ENCODE results near the gene PDLIM5.
"Not testable (repeated sequence)": the region's sequence is repeated elsewhere in the genome, so short reads cannot be mapped to it uniquely, and the experiment has no call there.

The PDLIM5 gene

DNA sequence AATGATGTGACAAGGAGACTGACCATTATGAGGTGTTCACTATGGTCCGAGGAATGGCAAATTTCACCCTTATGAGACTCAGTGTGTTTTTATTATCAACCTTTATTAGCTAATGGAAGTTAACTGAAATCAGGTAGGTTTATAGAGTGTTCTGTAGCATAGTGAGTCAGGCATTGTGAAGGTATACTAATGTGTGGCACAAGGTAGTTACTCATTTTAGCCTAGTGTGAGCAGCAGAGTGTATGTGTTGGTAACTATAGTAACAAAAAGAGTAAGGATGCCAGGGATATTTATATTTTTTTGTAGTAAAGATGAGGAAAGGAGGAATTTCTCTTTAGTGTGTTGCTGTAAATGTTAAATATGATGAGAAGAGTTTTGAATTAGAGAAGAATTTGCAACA, 12.0 kb downstream of the PDLIM5 start:
- DNase-seq: no peak

DNA sequence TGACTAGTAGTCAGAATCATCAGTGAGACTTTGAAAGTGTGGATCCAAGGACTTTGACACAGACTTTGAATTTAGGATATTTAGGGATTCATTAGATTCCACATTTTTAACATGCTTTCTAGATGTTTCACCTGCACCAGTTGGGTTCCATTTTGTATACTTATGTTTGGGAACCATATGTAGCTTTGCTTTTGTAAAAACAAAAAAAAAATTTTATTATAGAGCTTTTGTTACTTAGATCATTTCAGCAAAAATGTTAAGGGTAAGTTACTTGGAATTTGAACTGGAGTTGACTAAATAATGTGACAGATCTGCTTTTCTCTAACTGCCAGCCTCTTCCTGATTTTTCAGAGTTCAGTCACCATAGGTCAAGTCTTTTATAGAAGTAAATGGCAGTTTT, 14.6 kb downstream of the PDLIM5 start:
- no peak for DNase-seq

DNA sequence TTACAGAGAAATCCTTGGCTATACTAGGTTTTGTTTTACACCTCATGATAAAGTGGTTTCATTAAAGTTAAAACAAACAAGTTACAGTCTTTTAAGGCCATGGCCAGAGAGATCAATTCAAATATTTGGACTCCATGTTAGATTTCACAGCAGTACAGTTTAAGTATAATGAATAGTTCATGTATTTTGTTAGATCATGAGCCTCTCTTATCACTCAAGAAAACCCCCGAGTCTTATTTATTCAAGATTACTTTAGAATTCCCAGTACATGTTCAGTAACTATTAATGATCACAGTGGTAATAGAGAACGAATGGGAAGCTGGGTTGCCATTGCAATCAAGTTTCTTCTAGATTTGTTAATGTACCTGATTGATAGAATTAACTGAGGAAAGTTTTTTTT, 15.2 kb downstream of the PDLIM5 start:
- DNase-seq: no peak

GRCh38 chr4:94468093-94468769, 16.5 kb downstream of the PDLIM5 start:
- no peak for DNase-seq

- no peak for DNase-seq
These were observed 17.6 kb downstream of the PDLIM5 start for GRCh38 chr4:94469221-94469784.

GRCh38 chr4:94470132-94470531, 18.4 kb downstream of the PDLIM5 start:
- no peak for DNase-seq

DNA sequence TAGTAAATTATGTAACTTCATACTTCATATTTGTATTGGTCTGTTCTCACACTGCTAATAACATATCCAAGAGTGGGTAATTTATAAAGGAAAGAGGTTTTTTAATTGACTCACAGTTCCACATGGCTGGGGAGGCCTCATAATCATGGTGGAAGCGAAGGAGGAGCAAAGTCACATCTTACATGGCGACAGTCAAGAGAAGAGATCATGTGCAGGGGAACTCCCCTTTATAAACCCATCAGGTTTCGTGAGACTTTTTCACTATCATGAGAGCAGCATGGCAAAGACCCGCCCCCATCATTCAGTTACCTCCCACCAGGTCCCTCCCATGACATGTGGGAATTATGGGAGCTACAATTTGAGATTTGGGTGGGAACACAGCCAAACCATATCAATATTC, 19.0 kb downstream of the PDLIM5 start:
- DNase-seq: not testable (repeated sequence)

GRCh38 chr4:94472056-94472826, 20.5 kb downstream of the PDLIM5 start:
- DNase-seq: no peak

DNA sequence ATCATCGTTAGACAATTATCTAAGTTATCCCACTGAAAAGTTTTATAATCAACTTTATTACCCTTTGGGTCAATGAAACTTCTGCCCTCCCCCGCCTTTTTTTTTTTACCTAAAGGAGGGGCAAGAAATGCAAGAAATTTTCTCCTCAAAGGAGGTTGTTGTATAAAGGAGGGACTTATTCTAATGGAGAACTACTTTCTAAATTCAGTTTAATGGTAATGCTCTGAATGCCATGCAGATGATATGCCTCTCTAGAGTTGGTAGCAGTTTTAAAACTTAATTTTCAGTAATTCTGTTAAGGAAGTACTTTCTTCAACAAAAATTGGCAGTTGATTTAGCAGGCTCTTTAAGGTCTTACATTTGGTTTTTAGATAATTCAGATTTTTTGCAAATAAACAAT, 23.3 kb downstream of the PDLIM5 start:
- DNase-seq: no peak

DNA sequence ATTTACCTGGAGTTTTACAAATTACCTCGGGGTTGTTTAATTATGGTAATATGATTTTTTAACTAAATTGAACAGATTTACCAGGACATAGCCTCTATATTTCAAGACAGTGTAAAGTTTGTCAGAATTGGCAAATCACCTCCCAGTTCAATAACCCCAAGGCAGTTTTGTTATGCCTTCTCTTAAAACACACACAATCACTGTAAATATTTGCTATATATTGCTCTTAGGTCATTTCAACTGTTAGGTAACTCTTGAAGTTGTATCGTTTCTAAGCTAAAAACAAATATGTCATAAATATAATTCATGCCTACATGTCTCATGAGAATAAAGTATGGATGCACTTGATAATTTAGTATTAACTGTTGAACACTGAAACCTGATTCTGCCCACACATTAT, 24.1 kb downstream of the PDLIM5 start:
- no peak for DNase-seq

- no peak for DNase-seq
These were observed 25.5 kb downstream of the PDLIM5 start for GRCh38 chr4:94477227-94477626.

DNA sequence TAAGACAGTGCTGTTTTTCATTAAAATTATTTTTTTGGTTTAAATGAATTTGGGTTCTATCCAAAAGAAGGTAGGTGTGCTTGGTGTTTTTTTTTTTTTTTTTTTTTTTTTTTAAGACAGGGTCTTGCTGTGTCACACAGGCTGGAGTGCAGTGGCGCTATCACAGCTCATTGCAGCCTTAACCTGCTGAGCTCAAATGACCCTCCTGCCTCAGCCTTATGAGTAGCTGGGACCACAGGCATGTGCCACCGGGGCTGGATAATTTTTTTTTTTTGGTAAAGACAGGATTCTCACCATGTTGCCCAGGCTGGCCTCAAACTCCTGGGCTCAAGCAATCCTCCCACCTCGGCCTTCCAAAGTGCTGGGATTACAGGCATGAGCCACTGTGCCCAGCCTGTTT, 27.1 kb downstream of the PDLIM5 start:
- not testable (repeated sequence) for DNase-seq

- DNase-seq: no peak
These were observed 27.8 kb downstream of the PDLIM5 start for GRCh38 chr4:94479358-94480141.

- DNase-seq: peak; percentile 10
These were observed 28.7 kb downstream of the PDLIM5 start for GRCh38 chr4:94480362-94480951.

GRCh38 chr4:94483895-94484294, 32.2 kb downstream of the PDLIM5 start:
- no peak for DNase-seq

DNA sequence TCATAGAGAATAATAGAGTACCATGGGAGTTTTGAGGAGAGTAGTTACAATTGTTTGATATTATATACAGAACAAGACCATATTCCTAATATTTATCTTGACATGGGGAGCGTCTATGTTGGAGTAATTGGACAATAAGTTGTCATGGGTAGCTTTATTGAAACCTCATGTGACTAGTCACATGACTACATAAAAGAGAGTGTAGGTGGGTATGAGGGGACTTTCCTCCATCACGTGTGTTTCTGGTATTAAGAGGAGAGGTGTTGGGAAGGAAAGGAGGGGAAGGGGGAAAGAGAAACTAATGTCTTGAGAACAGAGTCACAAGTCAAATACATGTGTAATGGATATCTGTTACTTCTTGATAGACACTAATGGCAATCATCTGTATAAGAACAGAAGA, 33.1 kb downstream of the PDLIM5 start:
- DNase-seq: no peak

DNA sequence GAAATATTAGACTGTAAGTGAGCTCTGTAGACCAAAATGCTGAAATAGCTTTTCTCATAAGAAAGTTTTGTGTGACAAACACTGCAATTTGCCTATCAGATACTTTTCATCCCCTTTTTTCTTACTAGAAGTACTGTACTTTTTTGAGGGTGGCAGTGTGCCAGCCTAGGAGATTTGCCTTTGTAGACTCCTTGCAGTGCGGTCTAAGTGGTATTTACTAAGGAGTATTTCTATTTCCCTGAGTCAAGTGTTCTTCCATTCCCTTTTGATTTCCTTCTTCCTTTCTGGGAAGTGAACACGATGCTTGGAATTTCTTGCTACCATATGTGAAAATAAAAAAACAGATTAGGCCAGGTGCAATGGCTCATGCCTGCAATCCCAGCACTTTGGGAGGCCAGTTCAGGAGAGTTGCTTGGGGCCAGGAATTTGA, 34.6 kb downstream of the PDLIM5 start:
- DNase-seq: no peak

DNA sequence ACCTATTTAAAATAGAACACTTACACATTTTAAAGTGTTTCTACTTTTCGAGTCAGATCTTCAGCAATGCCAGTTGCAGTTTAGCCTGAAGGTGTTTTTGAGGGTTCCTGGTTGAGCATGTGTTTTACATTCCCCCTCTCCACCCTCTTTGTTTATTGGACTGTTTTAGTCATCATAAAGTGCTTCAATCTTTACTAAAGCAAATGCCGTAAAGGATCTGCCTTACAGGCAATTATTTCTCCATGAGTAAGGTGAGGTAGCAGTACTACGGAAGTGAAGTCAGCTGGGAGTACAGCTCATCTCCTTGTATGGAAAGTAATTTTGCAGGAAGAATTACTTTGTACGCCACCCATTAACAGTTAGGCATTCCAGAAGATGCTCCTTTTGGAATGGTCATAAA, 36.9 kb downstream of the PDLIM5 start:
- DNase-seq: no peak

DNA sequence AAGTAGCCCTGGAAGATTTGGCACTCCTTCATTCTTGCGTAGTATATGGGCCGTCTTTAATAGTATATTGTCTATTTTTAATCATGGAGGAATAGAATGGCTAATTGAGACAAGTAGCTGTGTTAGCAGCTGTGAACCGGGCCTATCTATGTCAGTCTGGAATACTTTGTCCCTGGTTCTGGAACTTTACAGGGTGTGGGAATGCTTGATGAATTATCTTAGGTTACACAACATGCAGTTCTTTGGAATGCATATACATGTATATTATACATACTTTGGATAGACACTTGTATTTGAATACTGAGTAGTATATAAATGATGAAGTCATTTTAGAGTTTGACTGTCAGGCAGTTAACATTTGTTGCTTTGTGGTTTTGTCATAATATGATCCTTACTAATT, 37.4 kb downstream of the PDLIM5 start:
- no peak for DNase-seq

GRCh38 chr4:94490437-94490836, 38.7 kb downstream of the PDLIM5 start:
- DNase-seq: no peak

DNA sequence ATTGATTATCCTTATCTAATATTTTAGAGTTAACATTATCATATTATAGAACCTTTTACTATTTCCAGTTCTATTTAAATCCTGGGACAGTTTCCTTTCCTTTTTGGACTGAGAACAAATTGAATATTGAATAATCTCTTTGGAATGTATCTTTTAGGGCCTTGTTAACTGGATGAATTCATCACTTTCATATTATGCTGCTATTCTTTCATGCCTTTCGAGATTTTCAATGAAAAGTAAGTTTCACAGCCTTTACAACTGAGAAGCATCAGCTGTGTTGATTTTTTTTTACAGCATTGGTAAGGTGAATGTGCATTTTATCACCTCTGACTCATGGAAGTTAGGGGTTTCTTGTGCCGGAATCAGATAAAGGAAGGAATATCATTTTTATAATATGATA, 39.6 kb downstream of the PDLIM5 start:
- DNase-seq: no peak

GRCh38 chr4:94495408-94495807, 43.7 kb downstream of the PDLIM5 start:
- DNase-seq: no peak

- DNase-seq: no peak
These were observed 45.9 kb downstream of the PDLIM5 start for GRCh38 chr4:94497690-94498089.

All from retina (tissue), 1 donor.